Measurements from ENCODE around the gene PRMT1. TPM values are rescaled to one million over a fixed set of nuclear protein-coding genes. Genes with fewer than 3 reads are reported as not detected.
"Not testable (repeated sequence)": the region's sequence is repeated elsewhere in the genome, so short reads cannot be mapped to it uniquely, and the experiment has no call there.

Gene PRMT1
- total RNA-seq, 2 donors from 2014 or later: 142 to 300 TPM

GRCh38 chr19:49632576-49632975 is 44.5 kb upstream of the PRMT1 start:
- Histone ChIP-seq H3K36me3 (no peaks in the 10 kb centered on the region), H3K4me3 (no peak overlapping the region), H3K9me3 (no peaks in the 10 kb centered on the region), H3K4me1 (replicated peaks) (peaks cover 5% of the 10 kb centered on the region), H3K27me3 (replicated peaks; ENCODE audit: insufficient read depth) (no peaks in the 10 kb centered on the region), H3K27ac (no peak overlapping the region)
- 95% methylated on average over 5 of the region's 5 CpGs for WGBS
- TF ChIP-seq POLR2A (IDR thresholded peaks at IDR 0.05) (no peak), POLR2AphosphoS5 (IDR thresholded peaks at IDR 0.05) (no peak), CTCF (IDR thresholded peaks at IDR 0.05) (no peak)
- DNase-seq (ENCODE audit: low spot score): no peak
- intact Hi-C loops (cut with DNase I): no loop called here

DNA sequence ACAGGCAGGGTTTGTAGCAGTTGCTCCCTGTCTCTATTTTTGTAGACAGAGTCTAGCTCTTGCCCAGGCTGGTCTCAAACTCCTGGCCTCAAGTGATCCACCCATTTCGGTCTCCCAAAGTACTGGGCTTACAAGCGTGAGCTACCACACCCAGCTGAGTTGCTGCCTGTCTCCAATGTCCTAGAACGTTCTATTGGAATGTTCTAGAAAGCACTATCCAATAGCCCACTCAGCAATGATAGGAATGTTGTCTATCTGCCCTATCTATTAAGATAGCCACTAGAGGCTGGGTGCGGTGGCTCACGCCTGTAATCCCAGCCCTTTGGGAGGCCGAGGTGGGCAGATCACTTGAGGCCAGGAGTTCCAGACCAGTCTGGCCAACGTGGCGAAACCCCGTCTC is 43.8 kb upstream of the PRMT1 start:
- H3K36me3 ChIP-seq; H3K9me3 ChIP-seq; H3K4me3 ChIP-seq; intact Hi-C loops (cut with DNase I); DNase-seq (ENCODE audit: low spot score); H3K27ac ChIP-seq; H3K27me3 ChIP-seq (replicated peaks; ENCODE audit: insufficient read depth); H3K4me1 ChIP-seq (replicated peaks): not testable (repeated sequence)
- WGBS: 79% methylated on average over 9 of the region's 9 CpGs

- H3K4me3 ChIP-seq: no peak overlapping the region
- no peak for TF ChIP-seq POLR2AphosphoS5 (IDR thresholded peaks at IDR 0.05)
- TF ChIP-seq CTCF (IDR thresholded peaks at IDR 0.05): no peak
- no peak for TF ChIP-seq POLR2A (IDR thresholded peaks at IDR 0.05)
- H3K27ac ChIP-seq: no peak overlapping the region
- H3K36me3 ChIP-seq: no peaks in the 10 kb centered on the region
- peaks cover 11% of the 10 kb centered on the region for H3K4me1 ChIP-seq (replicated peaks)
- DNase-seq (ENCODE audit: low spot score): no peak
- intact Hi-C loops (cut with DNase I): no loop called here
- 34% methylated on average over 22 of the region's 24 CpGs for WGBS
- H3K27me3 ChIP-seq (replicated peaks; ENCODE audit: insufficient read depth): no peaks in the 10 kb centered on the region
- H3K9me3 ChIP-seq: no peaks in the 10 kb centered on the region
Measured at GRCh38 chr19:49635530-49636232, 41.4 kb upstream of the PRMT1 start.

- H3K27me3 ChIP-seq (replicated peaks; ENCODE audit: insufficient read depth): no peaks in the 10 kb centered on the region
- no peak for DNase-seq (ENCODE audit: low spot score)
- H3K36me3 ChIP-seq: no peaks in the 10 kb centered on the region
- H3K9me3 ChIP-seq: no peaks in the 10 kb centered on the region
- intact Hi-C loops (cut with DNase I): no loop called here
- peaks cover 9% of the 10 kb centered on the region for H3K4me1 ChIP-seq (replicated peaks)
- no peak overlapping the region for H3K27ac ChIP-seq
- WGBS: 70% methylated on average over 30 of the region's 30 CpGs
- TF ChIP-seq CTCF (IDR thresholded peaks at IDR 0.05) (no peak), POLR2AphosphoS5 (IDR thresholded peaks at IDR 0.05) (no peak), POLR2A (IDR thresholded peaks at IDR 0.05) (no peak)
- no peak overlapping the region for H3K4me3 ChIP-seq
Measured at GRCh38 chr19:49636233-49636932, 40.7 kb upstream of the PRMT1 start.

DNA sequence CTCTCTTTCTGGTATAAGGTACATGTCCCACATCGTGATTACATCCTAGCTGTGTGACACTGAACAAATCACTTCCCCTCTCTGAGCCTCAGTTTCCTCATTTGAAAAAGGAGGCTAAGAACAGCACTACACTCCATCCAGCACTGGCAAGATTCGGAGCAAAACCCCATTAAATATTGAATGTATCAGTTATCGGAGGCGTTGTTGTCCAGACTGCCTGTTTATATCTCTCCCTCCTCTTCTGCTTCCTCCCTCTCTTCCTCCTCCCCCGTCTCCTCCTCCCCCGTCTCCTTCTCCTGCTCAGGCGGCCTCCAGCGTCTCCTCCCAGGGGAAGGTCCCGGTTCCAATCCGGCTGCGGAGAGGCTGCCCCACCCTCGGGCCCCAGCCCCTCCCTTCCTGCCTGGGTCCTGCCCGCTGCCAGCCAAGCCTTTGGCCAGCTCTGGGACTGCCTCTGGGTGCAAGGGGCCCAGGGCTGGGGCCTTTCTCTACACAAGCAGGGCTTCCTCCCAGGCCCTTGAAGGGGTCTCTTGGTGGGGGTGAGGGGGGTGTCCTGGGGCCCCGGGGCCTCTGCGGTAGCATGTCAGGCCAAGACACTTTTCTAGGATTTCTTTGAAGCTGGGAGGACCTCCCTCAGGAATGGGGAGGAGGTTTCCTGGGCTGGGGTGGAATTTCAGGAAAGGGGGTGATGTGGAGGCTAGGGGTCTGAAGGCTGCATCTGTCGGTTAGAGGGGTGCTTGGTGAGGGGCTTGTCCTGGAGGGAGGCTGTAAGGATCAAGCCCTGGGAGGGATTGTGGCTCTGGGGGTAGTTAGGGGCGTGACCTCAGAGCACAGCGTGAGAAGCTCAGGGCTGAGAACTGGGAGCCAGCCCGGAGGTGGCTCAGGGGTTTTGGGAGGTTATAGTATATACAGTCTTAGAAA is 39.0 kb upstream of the PRMT1 start:
- 8% methylated on average over 19 of the region's 19 CpGs for WGBS
- no peaks in the 10 kb centered on the region for H3K9me3 ChIP-seq
- DNase-seq (ENCODE audit: low spot score): peak; percentile 82
- peaks cover 14% of the 10 kb centered on the region for H3K4me1 ChIP-seq (replicated peaks)
- H3K27me3 ChIP-seq (replicated peaks; ENCODE audit: insufficient read depth): no peaks in the 10 kb centered on the region
- intact Hi-C loops (cut with DNase I): loop anchor here (2.0 kb wide), 1 partner anchor 45 kb away; no protein-coding TSS in a partner anchor
- peak overlapping the region; percentile 2 to 20 for H3K4me3 ChIP-seq
- H3K36me3 ChIP-seq: no peaks in the 10 kb centered on the region
- TF ChIP-seq POLR2A (IDR thresholded peaks at IDR 0.05) (peak; percentile 42), POLR2AphosphoS5 (IDR thresholded peaks at IDR 0.05) (peak; percentile 79), CTCF (IDR thresholded peaks at IDR 0.05) (peak in 1 of 4 experiments; percentile 14)
- peak overlapping the region; percentile 97 to 98 for H3K27ac ChIP-seq
